ENCODE data around the gene LRR1.
"Not testable (repeated sequence)": the region's sequence is repeated elsewhere in the genome, so short reads cannot be mapped to it uniquely, and the experiment has no call there.

The LRR1 gene

DNA sequence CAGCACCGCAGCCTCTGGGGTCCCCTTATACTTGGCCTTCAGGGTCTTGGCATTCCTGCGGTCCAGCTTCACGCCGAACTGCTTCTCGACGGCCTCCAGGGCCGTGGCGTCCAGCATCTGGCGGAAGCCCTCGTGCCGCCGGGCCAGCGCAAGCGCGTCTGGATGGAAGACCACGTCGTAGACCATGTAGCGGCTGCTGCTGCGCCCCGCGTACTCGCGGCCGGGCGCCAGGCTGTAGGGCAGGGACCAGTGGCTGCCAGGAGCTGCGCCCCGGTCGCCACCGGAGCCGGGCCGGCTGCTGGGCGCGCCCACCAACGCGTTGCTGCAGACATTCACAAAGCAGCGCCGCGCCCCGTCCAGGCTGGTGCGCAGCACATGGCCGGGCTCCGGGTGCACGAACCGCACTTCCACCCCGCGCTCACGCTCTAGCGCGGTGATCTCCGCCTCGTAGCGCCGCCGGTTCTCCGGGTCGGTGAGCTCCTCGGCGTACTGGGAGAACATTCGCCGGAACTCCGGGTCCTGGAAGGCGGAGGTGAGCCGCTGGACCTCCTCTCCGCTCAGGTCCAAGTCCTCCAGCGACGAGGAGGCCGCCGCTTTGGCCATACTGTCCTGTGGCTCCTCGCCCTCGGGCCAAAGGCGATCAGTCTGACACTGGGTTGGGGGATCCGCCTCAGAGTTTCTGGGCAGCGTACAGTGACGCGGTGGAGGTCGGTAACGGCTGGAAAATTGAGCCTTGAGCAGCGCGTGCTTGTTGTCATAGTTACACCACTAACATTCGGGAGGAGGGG is 36.0 kb downstream of the LRR1 start, which contains the start of gene DNAAF2:
DNAAF2 (minus strand) TSS at position 698 of the 788 bp plus-strand sequence; CDS start at position 603, 95 bp downstream.
- DNase-seq = peak; percentile 82

DNA sequence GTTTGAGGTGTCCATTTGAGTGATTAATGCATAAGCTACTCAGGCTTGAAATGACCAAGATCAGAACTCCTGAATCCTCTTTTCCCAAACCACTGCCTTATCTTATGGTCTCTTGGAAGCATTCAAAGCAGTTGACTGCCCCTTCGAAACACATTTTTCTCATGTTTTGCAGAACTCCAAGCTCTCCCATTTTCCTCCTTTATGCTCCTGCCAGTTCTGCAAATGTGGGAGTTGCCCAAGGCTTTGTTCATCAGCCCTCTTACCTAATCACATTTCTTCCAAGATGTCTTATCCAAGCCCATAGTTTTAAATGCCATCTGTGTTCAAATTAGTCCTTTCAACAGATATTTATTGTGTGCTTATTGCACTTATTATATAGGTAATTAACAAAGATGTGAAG is 38.1 kb downstream of the LRR1 start:
- DNase-seq = no peak

DNA sequence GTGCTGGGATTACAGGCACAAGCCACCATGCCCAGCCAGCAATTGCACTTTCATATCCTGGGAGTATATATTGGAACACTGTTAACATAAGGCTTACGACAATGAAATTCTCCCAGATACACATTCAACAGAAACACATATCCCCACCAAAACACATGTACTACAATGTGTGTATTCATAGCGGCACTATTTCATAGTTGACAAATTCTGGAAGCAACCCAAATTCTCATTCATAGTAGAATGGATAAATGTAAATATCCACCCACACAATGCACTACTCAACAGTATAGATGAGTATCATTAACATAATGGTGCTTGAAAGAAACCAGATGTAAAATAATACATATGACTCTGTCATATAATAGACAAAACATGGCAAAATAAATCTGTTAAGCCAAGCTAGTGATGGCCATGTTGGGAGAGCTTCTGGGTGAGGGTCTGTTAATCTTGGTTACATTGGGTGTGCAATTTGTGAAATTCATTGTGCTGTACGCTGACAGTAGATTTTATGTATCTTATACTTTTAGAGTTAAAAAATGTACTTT is 38.9 kb downstream of the LRR1 start:
- DNase-seq = no peak

DNA sequence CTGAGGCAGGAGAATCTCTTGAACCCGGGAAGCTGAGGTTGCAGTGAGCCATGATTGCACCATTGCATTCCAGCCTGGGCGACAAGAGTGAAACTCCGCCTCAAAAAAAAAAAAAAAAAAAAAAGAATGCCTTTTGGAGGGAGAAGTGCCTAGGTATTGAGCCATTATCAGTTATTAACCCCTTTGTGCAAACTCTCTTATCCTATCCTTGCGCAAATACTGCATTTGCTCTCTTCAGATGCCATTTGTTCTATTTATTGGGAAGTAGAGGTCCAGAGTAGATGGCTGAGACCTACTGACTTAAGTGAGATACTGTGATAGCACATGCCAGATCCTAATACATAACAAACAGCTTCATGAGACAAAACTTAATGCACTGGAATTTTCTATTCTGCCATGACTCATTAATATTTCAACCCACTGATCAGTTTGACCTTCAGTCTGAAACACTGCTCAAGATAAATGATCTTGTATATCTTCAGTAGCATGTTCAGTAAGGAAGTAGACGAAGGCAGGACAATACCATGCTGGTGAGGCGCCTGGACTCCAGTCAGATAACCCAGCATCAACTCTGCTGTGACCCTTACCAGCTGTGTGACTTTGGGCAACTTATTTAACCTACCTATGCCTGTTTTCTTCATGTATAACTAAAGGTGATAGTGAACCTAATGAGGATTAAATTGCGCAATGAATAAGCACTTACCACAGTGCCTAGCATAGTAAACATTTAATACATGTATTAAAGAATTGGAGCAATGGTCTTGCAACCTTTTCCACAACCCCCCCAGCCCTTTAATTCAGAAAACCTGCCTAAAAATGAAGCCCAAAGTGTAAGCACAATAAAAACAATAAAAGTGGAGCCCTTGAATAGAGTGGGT is 42.0 kb downstream of the LRR1 start:
- no peak for DNase-seq

DNA sequence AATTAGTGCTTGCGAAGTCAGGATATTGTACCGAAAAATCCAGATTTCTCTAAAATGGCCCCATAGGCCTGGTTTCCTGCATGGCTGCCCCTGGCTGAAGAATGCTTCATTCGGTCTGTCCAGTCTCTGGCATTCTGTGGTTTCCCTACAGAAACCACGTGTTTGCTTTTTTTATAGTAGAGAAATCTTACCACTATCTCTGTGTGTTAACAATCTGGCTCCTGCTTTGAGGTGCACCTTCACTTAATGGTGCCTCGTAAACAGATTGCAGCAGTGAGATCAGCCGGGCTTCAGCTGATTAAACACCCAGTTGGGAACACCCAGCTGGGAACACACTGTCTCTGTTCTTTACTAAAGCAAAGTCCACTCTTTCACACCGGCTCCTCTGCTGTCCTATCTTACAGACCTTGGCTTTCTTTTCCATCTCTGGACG is 43.0 kb downstream of the LRR1 start:
- no peak for DNase-seq

DNA sequence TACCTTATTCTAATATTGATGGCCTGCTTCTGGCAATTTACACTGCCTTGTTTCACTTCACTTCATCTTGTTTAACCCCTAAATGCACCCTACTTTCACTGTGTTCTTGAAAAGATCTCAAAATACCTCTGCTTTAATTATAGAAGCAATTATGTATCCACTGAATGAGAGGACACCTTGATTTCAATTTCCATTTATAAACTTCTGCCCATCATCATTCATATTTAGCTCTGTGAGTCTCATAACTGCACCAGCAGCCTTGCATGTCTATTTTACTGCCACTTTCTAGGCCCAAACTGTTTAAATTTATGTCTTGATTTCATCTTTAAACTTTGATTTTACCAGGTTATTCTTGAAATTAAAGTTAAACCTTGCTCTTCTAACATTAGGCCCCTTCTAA is 43.4 kb downstream of the LRR1 start:
- no peak for DNase-seq

DNA sequence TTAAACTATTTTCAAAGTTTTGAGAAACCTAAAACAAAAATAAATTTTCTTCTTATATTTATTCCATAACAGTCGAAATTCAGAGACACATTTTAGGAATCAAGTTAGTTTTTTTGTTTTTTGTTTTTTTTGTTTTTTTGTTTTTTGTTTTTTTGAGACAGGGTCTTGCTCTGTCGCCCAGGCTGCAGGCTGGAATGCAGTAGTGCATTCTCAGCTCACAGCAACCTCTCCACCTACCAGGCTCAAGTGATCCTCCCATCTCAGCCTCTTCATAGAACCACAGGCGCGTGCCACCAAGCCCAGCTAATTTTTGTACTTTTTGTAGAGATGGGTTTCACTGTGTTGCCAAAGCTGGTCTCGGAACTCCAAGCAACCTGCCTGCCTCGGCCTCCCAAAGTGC is 54.8 kb downstream of the LRR1 start:
- no peak for DNase-seq

DNA sequence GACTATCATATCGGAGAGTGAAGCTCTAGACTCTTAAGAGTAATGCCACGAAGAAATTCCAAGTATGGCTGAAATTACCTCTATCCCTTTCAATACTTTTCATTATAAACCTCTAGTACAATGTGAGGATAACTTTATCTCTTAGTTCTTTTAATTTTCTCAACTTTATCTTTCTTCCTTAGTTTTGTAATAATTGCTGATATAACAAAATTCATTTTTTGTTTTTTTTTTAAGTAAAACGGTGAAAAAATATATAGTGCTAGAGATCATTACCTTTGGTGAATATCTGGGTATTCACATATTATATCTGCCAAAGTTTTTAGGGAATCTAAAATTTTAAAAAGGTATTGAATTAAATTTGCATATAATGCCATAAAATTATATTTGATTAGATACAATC is 55.8 kb downstream of the LRR1 start:
- no peak for DNase-seq

DNA sequence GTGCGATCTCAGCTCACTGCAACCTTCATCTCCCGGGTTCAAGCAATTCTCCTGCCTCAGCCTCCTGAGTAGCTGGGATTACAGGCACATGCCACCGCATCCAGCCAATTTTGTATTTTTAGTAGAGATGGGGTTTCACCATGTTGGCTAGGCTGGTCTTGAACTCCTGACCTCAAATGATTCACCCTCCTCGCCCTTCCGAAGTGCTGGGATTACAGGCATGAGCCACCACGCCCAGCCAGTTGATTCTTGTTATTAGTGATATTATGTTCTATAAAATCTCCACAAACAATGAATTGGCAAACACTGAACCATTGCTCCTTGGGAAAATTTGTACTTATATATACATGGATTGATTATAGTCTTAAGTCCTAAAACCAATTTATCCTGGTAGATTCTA is 58.8 kb downstream of the LRR1 start:
- not testable (repeated sequence) for DNase-seq

DNA sequence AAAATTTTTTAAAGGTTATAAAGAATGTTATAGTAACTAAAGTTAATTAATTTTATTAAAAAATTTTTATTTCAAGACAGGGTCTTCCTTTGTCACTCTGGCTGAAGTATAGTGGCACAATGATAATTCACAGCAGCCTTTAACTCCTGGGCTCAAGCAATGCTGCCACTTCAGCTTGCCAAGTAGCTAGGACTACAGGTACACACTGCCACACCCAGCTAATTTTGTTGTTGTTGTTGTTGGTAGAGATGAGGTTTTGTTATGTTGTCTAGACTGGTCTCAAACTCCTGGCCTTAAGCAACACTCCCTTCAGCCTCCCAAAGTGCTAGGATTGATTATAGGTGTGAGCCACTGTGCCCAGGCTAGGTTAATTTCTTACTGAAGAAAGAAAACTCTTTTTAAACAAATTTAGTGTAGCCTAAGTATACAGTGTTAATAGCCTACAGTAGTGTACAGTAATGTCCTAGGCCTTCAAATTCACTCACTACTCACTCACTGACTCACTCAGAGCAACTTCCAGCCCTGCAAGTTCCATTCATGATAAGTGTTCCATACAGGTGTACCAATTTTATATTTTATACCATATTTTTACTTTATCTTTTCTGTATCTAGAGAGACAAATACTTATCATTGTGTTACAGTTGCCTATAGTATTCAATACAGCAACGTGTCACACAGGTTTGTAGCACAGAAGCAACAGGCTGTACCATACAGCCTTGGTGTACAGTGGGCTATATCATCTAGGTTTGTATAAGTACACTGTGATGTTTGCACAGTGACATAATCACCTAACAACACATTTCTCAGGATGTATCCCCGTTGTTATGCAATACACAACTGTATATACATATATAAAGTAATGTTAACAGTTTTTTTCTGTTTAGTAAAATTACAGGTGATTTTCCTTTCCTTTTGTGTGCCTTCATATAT is 61.1 kb downstream of the LRR1 start:
- no peak for DNase-seq

Measured in CD4-positive, alpha-beta T cell treated with Interleukin-21 for 1 hour (primary cell).